Stimulated activated CD4-positive, alpha-beta T cell treated with anti-CD3 and anti-CD28 coated beads, Interleukin-2, amount 100 ng/mL, for 48 hours (primary cell): ENCODE data around the gene PHLPP2.

Experiments
- DNase-seq, 2 donors: peaks; one replicate each; pipeline ENCODE4 v3.0.0-alpha.2; 2020

The PHLPP2 gene, protein sequence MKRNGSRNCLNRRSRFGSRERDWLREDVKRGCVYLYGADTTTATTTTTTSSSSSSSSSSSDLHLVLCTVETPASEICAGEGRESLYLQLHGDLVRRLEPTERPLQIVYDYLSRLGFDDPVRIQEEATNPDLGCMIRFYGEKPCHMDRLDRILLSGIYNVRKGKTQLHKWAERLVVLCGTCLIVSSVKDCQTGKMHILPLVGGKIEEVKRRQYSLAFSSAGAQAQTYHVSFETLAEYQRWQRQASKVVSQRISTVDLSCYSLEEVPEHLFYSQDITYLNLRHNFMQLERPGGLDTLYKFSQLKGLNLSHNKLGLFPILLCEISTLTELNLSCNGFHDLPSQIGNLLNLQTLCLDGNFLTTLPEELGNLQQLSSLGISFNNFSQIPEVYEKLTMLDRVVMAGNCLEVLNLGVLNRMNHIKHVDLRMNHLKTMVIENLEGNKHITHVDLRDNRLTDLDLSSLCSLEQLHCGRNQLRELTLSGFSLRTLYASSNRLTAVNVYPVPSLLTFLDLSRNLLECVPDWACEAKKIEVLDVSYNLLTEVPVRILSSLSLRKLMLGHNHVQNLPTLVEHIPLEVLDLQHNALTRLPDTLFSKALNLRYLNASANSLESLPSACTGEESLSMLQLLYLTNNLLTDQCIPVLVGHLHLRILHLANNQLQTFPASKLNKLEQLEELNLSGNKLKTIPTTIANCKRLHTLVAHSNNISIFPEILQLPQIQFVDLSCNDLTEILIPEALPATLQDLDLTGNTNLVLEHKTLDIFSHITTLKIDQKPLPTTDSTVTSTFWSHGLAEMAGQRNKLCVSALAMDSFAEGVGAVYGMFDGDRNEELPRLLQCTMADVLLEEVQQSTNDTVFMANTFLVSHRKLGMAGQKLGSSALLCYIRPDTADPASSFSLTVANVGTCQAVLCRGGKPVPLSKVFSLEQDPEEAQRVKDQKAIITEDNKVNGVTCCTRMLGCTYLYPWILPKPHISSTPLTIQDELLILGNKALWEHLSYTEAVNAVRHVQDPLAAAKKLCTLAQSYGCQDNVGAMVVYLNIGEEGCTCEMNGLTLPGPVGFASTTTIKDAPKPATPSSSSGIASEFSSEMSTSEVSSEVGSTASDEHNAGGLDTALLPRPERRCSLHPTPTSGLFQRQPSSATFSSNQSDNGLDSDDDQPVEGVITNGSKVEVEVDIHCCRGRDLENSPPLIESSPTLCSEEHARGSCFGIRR (N-terminal part only)

GRCh38 chr16:71724320-71724751 lies at the start of gene PHLPP2:
TSS of gene PHLPP2 (minus strand) at chr16:71724701. CDS start at chr16:71714795, 9,906 bp downstream.
- no peak for DNase-seq

DNA sequence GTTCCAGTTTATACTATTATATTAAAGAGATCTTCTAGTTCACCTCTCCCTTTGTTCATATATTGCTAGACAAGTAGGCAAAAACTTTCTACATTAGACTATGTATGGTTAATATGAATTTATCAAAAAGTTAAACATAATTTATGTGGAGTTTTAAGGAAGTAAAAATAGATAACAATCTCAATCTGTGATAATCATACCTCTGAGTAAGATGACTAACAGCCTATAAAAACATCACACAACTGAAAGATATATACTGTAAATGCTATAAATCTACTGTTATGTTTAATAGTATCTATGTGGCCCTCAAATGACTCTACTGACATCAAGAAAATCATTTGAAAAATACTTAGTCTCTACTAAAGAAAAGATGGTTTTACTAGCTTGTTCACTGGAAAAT lies 47.1 kb upstream of the PHLPP2 start:
- DNase-seq, result no peak

DNA sequence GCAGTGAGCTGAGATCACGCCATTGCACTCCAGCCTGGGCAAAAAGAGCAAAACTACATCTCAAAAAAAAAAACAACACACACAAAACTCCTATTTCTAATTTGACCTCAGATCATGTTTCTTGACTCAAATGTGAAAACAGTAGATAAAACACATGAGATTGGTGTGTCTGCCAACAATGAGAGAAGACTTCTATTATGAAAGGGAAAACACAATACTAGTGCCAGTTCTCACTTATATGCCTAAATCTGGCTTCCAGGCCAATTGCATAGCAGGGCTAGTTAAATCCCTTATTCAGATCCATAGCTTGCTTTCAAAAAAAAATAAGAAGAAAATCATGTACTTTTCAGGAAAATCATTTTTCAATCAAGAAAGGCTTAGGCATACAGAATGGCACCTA lies 44.7 kb upstream of the PHLPP2 start:
- no peak for DNase-seq

DNA sequence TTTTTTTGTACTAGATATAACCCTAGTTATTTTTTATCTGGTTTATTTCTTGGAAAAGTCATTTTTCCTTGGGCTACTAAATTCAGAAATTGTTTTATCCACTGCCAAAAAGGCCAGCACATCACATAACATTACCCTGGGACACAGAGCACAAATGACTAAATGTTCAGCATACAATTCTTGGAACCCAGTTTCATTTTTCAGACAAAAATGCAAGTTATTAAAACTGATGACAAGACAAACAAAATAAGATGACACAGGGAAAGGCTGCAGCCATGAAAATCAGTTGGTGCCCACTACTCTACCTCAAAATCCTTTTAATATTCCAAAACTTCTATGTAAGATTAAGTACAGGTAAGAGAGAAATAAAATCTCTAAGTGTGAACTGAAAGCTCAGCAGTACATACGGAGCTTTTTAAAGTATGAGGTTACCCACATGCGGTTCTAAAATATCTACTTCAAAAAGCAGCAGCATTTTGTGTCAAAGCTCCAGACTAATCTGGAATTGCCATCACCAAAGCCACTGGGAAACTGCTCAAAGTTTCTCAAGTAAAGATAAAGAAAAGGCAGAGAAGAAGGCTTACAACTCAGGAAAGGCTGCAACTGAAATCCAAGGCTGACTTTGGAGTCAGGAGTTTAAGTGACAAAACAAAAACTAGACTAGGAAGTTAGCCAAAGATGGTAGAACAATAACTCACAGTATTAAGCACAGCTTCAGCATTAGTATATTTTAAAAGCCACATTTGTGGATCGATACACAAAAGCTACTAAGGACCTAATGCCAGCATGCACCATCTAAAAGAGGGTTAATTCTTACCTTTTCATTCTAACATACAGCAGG lies 42.8 kb upstream of the PHLPP2 start:
- DNase-seq, result no peak

DNA sequence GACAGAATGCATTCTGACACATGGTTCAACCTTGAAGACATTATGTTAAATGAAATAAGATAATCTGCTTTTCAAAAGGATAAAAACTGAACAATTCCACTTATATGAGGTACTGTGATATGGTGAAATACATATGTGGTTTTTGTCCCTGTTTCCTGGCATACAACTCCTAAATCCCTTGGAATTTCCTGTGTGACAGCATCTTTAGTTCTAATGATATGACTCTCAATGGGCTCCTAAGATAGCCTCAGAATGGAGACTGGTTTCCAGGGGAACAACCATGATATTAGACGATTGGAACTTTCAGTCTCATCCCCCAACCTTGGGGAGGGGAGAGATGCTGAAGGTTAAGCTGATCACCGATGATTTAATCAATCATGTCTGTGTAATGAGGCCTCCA lies 37.7 kb upstream of the PHLPP2 start:
- DNase-seq, result no peak

DNA sequence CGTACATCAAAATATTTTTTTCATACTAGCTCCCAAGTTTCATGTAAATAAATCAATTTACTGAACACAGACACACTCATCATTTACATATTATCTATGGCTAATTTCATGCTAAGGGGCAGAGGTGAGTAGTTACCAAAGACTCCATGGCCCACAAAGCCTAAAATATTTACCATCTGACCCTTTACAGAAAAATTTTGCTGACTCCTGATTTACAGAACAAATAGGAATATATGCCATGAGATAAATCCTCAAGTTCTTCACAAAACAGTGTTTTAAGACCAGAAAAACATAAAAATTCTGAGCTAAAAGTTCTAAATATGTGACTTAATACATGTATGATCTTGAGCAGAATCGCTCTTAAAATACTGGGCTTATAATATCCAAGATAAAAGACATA lies 36.6 kb upstream of the PHLPP2 start:
- DNase-seq, result no peak

DNA sequence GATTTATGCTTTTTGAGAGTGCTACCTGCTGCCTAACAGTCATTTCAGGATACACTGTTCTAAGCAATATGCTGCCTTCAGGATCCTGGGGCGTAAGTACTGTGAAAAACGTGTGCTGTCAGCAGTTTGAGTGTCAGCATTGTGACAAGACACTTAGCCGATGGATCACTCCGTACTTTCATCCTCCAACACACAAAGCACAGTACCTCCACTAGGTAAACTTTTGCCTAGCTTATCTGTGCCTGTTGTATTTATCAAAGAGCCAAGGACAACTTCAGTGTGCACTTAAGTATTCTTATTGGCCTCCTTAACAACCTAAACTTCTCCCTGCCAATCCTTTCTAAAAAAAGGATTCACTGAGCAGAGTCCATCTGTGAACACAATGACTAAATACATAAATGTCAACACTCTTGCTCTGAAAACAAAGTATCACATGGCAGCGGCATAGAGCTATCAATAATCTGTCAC lies 33.8 kb upstream of the PHLPP2 start:
- DNase-seq, result no peak

- no peak for DNase-seq
These were observed 30.2 kb upstream of the PHLPP2 start for GRCh38 chr16:71754652-71755051.

- DNase-seq, result no peak
These were observed 29.6 kb upstream of the PHLPP2 start for GRCh38 chr16:71754108-71754507.

GRCh38 chr16:71748226-71748625 lies 23.7 kb upstream of the PHLPP2 start:
- no peak for DNase-seq

GRCh38 chr16:71746442-71747046 lies 22.0 kb upstream of the PHLPP2 start:
- no peak for DNase-seq

DNA sequence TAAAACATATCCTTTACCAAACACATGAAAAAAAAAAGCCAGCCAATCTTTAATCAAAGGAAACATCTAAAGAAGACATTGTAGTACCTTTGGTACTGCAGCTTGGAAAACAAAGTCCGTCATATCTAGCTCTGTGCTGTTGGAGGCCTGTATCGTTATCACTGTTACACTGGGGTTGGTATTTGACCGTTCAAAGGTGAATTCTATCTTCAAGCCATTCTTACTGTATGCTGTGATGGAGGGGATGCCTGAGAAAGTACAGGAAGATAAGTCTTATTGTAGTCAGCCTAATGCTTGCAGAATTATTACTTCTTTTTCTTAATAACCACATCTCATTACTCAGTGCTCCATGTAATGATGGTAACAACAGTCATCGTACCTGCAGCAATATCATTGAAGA lies 14.4 kb upstream of the PHLPP2 start:
- no peak for DNase-seq

GRCh38 chr16:71737501-71737900 lies 13.0 kb upstream of the PHLPP2 start:
- DNase-seq, result no peak

GRCh38 chr16:71734511-71734910 lies 10.0 kb upstream of the PHLPP2 start:
- no peak for DNase-seq

- no peak for DNase-seq
These were observed 8.1 kb upstream of the PHLPP2 start for GRCh38 chr16:71732587-71732986.

DNA sequence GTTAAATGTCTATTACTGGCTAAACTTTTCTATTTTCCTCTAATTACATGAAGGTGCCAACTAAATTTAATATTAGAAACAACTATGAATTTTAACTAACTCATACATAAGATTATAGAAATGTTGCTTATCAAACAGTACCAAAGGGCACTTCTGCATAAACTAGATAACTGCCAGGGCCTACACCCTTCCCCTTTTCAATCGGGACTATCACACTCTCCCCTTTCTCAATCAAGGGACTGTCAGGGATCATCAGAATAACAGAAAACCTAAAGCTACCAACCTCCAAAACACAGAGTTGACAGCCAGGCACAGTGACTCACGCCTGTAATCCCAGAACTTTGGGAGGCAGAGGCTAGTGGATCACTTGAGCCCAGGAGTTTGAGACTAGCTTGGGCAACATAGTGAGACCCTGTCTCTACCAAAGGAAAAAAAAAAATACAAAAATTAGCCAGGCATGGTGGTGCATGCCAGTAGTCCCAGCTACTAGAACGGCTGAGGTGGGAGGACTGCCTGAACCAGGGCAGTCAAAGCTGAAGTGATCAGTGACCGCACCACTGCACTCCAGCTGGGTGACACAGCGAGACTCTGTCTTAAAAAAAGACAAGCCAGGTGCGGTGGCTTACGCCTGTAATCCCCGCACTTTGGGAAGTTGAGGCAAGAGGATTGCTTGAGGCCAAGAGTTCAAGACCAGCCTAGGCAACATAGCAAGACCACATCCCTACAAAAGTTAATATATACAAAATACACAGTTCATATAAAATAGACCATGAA lies 3.2 kb upstream of the PHLPP2 start:
- no peak for DNase-seq

GRCh38 chr16:71726476-71727315 lies 2.2 kb upstream of the PHLPP2 start:
- no peak for DNase-seq

DNA sequence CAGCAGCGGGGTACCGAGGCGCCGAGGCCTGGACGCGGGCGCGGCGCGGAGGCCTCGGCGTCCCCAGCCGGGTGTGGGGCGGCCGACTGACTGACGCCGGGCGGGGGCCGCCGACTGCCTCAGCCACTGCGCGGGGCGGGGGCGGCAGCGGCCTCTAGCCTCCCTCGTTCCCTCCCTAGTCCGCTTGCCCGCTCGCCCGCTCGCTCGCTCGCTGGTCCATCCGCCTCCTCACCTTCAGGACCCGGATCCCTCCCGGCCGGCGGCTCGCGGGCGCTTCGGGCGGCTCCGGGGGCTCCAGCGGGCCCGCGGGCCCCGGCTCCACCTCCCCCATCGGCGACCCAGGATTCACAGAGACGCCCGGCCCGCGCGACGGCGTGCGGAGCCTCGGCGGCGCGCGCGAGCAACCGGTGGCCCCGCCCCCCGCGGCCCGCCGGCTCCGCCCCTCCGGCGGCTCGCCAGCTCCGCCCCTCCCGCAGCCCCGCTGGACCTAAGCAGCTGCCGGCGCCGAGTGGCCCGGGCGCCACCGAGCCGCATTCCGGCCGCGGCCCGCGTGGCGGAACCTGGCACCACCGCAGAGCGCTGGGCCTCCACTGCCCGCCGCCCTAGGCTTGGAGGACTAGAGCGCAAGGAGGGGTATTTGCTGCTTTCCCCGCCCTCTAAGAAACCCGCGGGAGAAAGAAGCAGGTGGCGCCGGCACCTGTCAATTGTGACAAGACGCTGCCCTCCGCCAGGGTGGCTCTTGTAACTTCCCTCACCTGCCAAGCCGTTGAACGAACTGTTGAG lies 773 bp downstream of the PHLPP2 start:
- peak; percentile 63 to 80 for DNase-seq
